Measurements from ENCODE around the gene KLF15.

The KLF15 gene

DNA sequence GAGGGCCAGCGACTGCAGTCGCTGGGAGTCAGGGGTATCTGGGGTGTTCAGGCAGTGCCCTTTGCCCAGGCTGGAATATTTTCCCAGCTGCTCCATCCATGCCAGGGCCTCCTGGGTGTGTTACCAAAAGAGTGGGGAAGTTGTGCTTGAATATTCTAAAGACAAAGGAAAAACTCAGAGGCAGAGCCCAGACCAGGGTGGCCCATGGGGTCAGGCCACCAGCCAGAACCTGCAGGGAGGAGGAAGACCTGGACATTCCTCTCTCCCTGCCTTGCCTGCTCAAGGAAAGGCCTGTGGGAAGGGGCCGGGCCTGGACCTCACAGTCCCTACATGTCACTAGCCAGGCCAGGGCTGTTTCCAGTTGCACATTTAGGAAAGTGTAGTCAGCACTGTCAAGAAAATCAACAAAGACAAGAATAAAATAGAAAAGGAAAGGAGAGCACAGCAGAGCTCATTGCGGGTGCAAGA lies 16.0 kb upstream of the KLF15 start:
- TF ChIP-seq, protein P1, sequence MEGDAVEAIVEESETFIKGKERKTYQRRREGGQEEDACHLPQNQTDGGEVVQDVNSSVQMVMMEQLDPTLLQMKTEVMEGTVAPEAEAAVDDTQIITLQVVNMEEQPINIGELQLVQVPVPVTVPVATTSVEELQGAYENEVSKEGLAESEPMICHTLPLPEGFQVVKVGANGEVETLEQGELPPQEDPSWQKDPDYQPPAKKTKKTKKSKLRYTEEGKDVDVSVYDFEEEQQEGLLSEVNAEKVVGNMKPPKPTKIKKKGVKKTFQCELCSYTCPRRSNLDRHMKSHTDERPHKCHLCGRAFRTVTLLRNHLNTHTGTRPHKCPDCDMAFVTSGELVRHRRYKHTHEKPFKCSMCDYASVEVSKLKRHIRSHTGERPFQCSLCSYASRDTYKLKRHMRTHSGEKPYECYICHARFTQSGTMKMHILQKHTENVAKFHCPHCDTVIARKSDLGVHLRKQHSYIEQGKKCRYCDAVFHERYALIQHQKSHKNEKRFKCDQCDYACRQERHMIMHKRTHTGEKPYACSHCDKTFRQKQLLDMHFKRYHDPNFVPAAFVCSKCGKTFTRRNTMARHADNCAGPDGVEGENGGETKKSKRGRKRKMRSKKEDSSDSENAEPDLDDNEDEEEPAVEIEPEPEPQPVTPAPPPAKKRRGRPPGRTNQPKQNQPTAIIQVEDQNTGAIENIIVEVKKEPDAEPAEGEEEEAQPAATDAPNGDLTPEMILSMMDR (conservative IDR thresholded peaks at IDR 0.05): no peak
- H3K27ac ChIP-seq: no peak overlapping the region

DNA sequence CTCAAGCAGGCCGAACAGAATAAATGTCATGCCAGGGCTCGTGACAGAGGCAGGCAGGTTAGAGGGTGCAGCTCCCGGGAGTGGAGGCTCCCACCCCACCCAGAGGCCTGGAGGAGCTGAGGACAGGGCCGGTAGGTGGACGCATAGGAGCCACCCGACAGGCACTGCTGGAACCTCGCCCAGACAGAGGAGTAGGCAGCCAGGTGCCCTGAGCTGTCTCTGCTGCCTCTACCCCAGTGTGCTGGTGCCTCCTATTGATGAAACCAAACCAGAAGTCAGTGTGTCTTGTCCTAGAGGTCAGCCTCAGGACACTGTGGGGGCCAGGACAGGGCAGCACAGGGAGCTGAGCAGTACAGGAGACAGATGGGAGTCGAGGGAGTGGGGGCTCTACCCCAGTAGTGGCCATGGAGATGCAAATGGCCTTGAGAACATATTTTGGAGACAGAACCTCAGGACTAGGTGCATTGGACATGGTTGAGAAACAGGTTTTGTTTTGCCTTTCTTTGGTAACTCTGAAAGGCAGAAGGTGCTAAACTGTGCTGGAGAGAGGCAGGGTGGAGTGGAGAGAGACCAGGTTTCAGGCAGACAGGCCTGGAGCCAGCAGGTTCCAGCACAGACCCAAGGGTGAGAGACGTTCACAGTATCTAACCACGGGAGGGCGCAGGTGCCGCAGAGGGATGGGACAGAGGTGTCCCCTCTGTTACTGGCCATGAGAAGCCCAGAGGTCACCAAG lies 15.4 kb upstream of the KLF15 start:
- TF ChIP-seq, protein P1 (conservative IDR thresholded peaks at IDR 0.05): no peak

GRCh38 chr3:126371096-126371705 lies 14.0 kb upstream of the KLF15 start:
- TF ChIP-seq, protein P1 (conservative IDR thresholded peaks at IDR 0.05): no peak
- no peak overlapping the region for H3K27ac ChIP-seq

More for the DNA sequence above, 15.4 kb upstream of the KLF15 start:
- no peak overlapping the region for H3K27ac ChIP-seq

GRCh38 chr3:126370606-126371005 lies 13.4 kb upstream of the KLF15 start:
- TF ChIP-seq, protein P1 (conservative IDR thresholded peaks at IDR 0.05): no peak
- H3K27ac ChIP-seq: no peak overlapping the region

DNA sequence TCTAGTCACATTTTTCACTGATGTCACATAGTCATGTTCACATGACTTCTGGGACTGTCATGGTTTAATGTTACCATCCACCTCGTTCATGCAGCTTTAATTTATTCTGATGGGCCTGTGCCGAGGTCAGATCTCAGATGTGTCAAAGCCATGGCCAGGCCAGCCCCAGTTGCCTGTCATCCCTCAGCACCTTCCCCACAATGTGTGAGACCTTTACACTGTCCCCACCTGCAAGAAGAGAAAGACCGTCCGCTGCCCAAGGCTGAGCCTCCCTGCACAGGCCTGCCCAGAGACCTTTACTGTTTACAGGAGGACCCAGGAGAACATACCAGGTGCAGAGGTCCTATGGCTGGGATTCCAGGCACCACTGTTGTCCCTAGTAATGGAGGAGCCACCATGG lies 12.8 kb upstream of the KLF15 start:
- H3K27ac ChIP-seq: no peak overlapping the region
- TF ChIP-seq, protein P1 (conservative IDR thresholded peaks at IDR 0.05): no peak

- no peak overlapping the region for H3K27ac ChIP-seq
- TF ChIP-seq, protein P1 (conservative IDR thresholded peaks at IDR 0.05): no peak
Observed at GRCh38 chr3:126369490-126369889, 12.3 kb upstream of the KLF15 start.

- TF ChIP-seq, protein P1 (conservative IDR thresholded peaks at IDR 0.05): no peak
- no peak overlapping the region for H3K27ac ChIP-seq
Observed at GRCh38 chr3:126367316-126367805, 10.2 kb upstream of the KLF15 start.
